ENCODE measurements around the gene SYNDIG1L.
"Not testable (repeated sequence)": the region's sequence is repeated elsewhere in the genome, so short reads cannot be mapped to it uniquely, and the experiment has no call there.

The SYNDIG1L gene

DNA sequence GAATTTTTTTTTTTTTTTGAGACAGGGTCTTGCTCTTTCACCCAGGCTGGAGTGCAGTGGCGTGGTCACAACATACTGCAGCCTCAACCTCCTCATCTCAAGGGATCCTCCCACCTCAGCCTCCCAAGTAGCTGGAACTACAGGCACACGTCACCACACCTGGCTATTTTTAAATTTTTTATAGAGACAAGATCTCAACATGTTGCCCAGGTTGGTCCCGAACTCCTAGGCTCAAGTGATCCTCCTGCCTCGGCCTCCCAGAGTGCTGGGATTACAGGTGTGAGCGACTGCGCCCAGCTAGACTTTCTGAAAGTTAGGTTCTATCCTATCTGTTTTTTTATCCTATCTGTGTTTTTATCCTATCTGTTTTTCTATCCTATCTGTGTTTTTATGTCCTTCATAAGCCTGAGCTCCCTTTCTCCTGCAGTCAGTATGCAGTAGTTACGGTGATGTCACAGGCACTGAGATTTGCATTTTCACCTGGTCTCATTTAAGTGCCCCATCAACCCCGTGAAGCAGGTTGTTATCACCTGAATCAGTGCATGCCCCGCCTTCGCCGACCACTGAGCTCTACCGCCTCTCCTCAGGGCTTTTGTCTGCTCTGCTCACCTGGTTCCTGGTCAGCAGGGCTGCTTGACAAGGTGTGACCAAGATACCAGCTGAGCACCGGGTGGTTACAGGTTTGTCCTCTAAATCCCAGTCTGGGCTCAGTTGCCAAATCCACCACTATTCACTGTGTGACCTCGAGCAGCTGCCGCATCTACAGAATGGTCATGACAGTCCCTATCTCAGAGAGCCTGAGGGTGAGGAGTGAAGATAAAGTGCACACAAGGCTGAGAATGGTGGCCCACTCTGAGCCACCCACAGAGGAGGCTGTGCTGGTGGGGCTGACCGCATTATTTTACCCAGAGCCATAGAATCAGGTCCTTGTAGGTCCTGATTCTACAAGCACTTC, 33.1 kb downstream of the SYNDIG1L start:
- H3F3A ChIP-seq (ENCODE audit: insufficient read depth), result no peaks in the 10 kb centered on the region
- no peak for TF ChIP-seq EZH2phosphoT487 (conservative IDR thresholded peaks at IDR 0.05; ENCODE audit: low read length)
- TF ChIP-seq, protein P1, sequence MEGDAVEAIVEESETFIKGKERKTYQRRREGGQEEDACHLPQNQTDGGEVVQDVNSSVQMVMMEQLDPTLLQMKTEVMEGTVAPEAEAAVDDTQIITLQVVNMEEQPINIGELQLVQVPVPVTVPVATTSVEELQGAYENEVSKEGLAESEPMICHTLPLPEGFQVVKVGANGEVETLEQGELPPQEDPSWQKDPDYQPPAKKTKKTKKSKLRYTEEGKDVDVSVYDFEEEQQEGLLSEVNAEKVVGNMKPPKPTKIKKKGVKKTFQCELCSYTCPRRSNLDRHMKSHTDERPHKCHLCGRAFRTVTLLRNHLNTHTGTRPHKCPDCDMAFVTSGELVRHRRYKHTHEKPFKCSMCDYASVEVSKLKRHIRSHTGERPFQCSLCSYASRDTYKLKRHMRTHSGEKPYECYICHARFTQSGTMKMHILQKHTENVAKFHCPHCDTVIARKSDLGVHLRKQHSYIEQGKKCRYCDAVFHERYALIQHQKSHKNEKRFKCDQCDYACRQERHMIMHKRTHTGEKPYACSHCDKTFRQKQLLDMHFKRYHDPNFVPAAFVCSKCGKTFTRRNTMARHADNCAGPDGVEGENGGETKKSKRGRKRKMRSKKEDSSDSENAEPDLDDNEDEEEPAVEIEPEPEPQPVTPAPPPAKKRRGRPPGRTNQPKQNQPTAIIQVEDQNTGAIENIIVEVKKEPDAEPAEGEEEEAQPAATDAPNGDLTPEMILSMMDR (IDR thresholded peaks at IDR 0.05; ENCODE audit: insufficient read depth, low read length, poor library complexity, severe bottlenecking), result no peak
- H3K36me3 ChIP-seq (ENCODE audit: low read length), result no peaks in the 10 kb centered on the region
- H3K9me2 ChIP-seq (replicated peaks; ENCODE audit: insufficient read depth, low read length), result no peaks in the 10 kb centered on the region
- no peak overlapping the region for H3K4me3 ChIP-seq (ENCODE audit: insufficient read depth, low read length, poor library complexity, severe bottlenecking)
- no peaks in the 10 kb centered on the region for H4K20me1 ChIP-seq (ENCODE audit: low read depth, low read length)
- H3K4me2 ChIP-seq (ENCODE audit: low read depth, low read length, poor library complexity, severe bottlenecking), result no peak overlapping the region
- H3K9ac ChIP-seq (ENCODE audit: low read length), result no peak overlapping the region
- H3K9me3 ChIP-seq (ENCODE audit: insufficient read depth, low read length), result no peaks in the 10 kb centered on the region
- no peak overlapping the region for H3K27ac ChIP-seq (ENCODE audit: low read depth, low read length)
- no peaks in the 10 kb centered on the region for H3K79me2 ChIP-seq (ENCODE audit: insufficient read depth, low read length)
- H2AFZ ChIP-seq (ENCODE audit: low read depth, low read length, severe bottlenecking), result no peak overlapping the region
- H3K27me3 ChIP-seq (ENCODE audit: low read length), result no peaks in the 10 kb centered on the region

DNA sequence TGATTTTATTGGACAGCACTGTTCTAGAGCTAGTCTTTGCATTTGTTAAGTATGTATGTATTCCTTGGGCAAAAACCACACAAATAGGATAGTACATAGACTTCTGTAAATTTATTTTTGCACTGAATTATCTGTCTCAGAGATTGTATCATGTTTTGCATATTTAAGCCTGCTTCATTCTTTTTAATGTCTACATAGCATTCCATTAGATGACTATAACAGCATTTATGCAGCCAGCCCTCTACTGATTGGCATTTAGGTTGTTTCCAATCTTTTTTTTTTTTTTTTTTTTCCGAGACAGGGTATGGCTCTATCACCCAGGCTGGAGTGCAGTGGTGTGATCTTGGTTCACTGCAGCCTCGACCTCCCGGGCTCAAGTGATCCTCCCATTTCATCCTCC, 34.5 kb downstream of the SYNDIG1L start:
- no peak overlapping the region for H3K4me2 ChIP-seq (ENCODE audit: low read depth, low read length, poor library complexity, severe bottlenecking)
- no peak overlapping the region for H3K4me3 ChIP-seq (ENCODE audit: insufficient read depth, low read length, poor library complexity, severe bottlenecking)
- H3K9me2 ChIP-seq (replicated peaks; ENCODE audit: insufficient read depth, low read length), result no peaks in the 10 kb centered on the region
- no peaks in the 10 kb centered on the region for H3K79me2 ChIP-seq (ENCODE audit: insufficient read depth, low read length)
- no peaks in the 10 kb centered on the region for H3K36me3 ChIP-seq (ENCODE audit: low read length)
- no peak overlapping the region for H2AFZ ChIP-seq (ENCODE audit: low read depth, low read length, severe bottlenecking)
- H3K27me3 ChIP-seq (ENCODE audit: low read length), result no peaks in the 10 kb centered on the region
- H3K9me3 ChIP-seq (ENCODE audit: insufficient read depth, low read length), result no peaks in the 10 kb centered on the region
- no peaks in the 10 kb centered on the region for H3F3A ChIP-seq (ENCODE audit: insufficient read depth)
- no peak for TF ChIP-seq EZH2phosphoT487 (conservative IDR thresholded peaks at IDR 0.05; ENCODE audit: low read length)
- TF ChIP-seq, protein P1 (IDR thresholded peaks at IDR 0.05; ENCODE audit: insufficient read depth, low read length, poor library complexity, severe bottlenecking), result no peak
- H3K27ac ChIP-seq (ENCODE audit: low read depth, low read length), result no peak overlapping the region
- H3K9ac ChIP-seq (ENCODE audit: low read length), result no peak overlapping the region
- H4K20me1 ChIP-seq (ENCODE audit: low read depth, low read length), result no peaks in the 10 kb centered on the region

DNA sequence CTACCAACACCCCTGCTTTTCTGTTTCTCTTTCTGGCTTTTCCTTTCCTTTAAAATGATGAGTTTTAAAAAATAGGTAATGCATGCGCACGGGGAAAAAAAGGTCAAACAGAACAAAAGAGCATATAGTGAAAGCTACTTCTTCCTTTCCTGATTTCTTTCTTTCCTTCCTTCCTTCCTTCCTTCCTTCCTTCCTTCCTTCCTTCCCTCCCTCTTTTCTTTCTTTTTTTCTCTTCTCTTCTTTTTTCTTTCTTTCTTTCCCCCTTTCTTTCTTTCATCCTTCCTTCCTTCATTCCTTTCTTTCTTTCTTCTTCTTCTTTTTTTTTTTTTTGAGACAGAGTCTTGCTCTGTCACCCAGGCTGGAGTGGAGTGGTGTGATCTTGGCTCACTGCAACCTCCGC, 35.5 kb downstream of the SYNDIG1L start:
- H3F3A ChIP-seq (ENCODE audit: insufficient read depth); H3K79me2 ChIP-seq (ENCODE audit: insufficient read depth, low read length); H3K36me3 ChIP-seq (ENCODE audit: low read length); H3K27me3 ChIP-seq (ENCODE audit: low read length); H3K4me2 ChIP-seq (ENCODE audit: low read depth, low read length, poor library complexity, severe bottlenecking); H3K27ac ChIP-seq (ENCODE audit: low read depth, low read length); H3K9me2 ChIP-seq (replicated peaks; ENCODE audit: insufficient read depth, low read length); H3K9ac ChIP-seq (ENCODE audit: low read length); H4K20me1 ChIP-seq (ENCODE audit: low read depth, low read length); H2AFZ ChIP-seq (ENCODE audit: low read depth, low read length, severe bottlenecking); H3K4me3 ChIP-seq (ENCODE audit: insufficient read depth, low read length, poor library complexity, severe bottlenecking); H3K9me3 ChIP-seq (ENCODE audit: insufficient read depth, low read length): not testable (repeated sequence)

DNA sequence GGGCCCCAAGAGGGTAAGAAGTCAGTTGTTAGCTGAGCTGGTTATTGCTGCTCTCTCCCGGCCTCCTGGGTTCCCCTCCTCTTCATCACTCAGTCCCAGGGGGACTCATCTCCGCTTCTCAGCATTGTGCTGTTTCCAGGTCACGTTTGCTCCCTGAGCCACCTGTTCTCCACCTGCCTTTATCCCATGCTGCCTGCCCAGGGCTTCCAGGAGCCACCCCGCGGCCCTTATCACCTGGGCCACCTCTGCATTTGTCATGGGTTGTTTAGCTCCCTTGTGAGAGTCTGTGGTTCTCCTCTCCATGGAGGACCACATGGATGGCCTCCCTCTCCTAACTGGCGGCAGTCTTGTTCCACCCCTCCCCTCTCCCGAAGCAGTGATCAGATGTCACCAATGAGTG, 36.0 kb downstream of the SYNDIG1L start:
- Histone ChIP-seq H3K27me3 (ENCODE audit: low read length) (no peaks in the 10 kb centered on the region), H4K20me1 (ENCODE audit: low read depth, low read length) (no peaks in the 10 kb centered on the region), H3K9me3 (ENCODE audit: insufficient read depth, low read length) (no peaks in the 10 kb centered on the region), H3F3A (ENCODE audit: insufficient read depth) (no peaks in the 10 kb centered on the region), H3K9me2 (replicated peaks; ENCODE audit: insufficient read depth, low read length) (no peaks in the 10 kb centered on the region), H3K4me2 (ENCODE audit: low read depth, low read length, poor library complexity, severe bottlenecking) (no peak overlapping the region), H3K9ac (ENCODE audit: low read length) (no peak overlapping the region), H3K4me3 (ENCODE audit: insufficient read depth, low read length, poor library complexity, severe bottlenecking) (no peak overlapping the region), H3K79me2 (ENCODE audit: insufficient read depth, low read length) (no peaks in the 10 kb centered on the region), H3K27ac (ENCODE audit: low read depth, low read length) (no peak overlapping the region), H3K36me3 (ENCODE audit: low read length) (no peaks in the 10 kb centered on the region), H2AFZ (ENCODE audit: low read depth, low read length, severe bottlenecking) (no peak overlapping the region)
- TF ChIP-seq EZH2phosphoT487 (conservative IDR thresholded peaks at IDR 0.05; ENCODE audit: low read length), result no peak
- TF ChIP-seq, protein P1 (IDR thresholded peaks at IDR 0.05; ENCODE audit: insufficient read depth, low read length, poor library complexity, severe bottlenecking), result no peak

All from SU-DHL-6 (cell line).